ENCODE results near the gene ATG10. TPM values are rescaled to one million over a fixed set of nuclear protein-coding genes. Genes with fewer than 3 reads are reported as not detected.

Gene ATG10
- total and polyA plus RNA-seq, 2 of the 8 experiments (the other 6 are each of a cell fraction or from before 2014, with no cell fraction given), result 3.7 to 8.8 TPM

DNA sequence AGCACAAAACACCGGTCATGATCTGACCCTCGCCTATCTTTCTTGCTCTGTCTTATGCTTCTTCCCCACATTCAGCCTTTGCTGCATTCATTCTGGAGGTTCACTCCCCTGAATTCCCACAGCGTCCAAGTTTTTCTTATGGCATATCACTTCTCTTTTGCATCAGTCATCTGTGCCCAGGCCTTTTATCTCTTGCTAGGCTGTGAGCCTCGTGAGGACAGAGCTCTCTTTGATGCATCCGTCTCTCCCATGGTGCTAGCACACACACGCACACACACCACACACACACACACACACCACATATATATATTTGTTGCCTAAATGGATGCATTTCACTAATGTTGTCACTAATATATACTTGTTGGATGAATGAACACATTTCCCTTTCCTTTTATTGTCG is 45.8 kb upstream of the ATG10 start (continued):
- TF ChIP-seq, protein P1, sequence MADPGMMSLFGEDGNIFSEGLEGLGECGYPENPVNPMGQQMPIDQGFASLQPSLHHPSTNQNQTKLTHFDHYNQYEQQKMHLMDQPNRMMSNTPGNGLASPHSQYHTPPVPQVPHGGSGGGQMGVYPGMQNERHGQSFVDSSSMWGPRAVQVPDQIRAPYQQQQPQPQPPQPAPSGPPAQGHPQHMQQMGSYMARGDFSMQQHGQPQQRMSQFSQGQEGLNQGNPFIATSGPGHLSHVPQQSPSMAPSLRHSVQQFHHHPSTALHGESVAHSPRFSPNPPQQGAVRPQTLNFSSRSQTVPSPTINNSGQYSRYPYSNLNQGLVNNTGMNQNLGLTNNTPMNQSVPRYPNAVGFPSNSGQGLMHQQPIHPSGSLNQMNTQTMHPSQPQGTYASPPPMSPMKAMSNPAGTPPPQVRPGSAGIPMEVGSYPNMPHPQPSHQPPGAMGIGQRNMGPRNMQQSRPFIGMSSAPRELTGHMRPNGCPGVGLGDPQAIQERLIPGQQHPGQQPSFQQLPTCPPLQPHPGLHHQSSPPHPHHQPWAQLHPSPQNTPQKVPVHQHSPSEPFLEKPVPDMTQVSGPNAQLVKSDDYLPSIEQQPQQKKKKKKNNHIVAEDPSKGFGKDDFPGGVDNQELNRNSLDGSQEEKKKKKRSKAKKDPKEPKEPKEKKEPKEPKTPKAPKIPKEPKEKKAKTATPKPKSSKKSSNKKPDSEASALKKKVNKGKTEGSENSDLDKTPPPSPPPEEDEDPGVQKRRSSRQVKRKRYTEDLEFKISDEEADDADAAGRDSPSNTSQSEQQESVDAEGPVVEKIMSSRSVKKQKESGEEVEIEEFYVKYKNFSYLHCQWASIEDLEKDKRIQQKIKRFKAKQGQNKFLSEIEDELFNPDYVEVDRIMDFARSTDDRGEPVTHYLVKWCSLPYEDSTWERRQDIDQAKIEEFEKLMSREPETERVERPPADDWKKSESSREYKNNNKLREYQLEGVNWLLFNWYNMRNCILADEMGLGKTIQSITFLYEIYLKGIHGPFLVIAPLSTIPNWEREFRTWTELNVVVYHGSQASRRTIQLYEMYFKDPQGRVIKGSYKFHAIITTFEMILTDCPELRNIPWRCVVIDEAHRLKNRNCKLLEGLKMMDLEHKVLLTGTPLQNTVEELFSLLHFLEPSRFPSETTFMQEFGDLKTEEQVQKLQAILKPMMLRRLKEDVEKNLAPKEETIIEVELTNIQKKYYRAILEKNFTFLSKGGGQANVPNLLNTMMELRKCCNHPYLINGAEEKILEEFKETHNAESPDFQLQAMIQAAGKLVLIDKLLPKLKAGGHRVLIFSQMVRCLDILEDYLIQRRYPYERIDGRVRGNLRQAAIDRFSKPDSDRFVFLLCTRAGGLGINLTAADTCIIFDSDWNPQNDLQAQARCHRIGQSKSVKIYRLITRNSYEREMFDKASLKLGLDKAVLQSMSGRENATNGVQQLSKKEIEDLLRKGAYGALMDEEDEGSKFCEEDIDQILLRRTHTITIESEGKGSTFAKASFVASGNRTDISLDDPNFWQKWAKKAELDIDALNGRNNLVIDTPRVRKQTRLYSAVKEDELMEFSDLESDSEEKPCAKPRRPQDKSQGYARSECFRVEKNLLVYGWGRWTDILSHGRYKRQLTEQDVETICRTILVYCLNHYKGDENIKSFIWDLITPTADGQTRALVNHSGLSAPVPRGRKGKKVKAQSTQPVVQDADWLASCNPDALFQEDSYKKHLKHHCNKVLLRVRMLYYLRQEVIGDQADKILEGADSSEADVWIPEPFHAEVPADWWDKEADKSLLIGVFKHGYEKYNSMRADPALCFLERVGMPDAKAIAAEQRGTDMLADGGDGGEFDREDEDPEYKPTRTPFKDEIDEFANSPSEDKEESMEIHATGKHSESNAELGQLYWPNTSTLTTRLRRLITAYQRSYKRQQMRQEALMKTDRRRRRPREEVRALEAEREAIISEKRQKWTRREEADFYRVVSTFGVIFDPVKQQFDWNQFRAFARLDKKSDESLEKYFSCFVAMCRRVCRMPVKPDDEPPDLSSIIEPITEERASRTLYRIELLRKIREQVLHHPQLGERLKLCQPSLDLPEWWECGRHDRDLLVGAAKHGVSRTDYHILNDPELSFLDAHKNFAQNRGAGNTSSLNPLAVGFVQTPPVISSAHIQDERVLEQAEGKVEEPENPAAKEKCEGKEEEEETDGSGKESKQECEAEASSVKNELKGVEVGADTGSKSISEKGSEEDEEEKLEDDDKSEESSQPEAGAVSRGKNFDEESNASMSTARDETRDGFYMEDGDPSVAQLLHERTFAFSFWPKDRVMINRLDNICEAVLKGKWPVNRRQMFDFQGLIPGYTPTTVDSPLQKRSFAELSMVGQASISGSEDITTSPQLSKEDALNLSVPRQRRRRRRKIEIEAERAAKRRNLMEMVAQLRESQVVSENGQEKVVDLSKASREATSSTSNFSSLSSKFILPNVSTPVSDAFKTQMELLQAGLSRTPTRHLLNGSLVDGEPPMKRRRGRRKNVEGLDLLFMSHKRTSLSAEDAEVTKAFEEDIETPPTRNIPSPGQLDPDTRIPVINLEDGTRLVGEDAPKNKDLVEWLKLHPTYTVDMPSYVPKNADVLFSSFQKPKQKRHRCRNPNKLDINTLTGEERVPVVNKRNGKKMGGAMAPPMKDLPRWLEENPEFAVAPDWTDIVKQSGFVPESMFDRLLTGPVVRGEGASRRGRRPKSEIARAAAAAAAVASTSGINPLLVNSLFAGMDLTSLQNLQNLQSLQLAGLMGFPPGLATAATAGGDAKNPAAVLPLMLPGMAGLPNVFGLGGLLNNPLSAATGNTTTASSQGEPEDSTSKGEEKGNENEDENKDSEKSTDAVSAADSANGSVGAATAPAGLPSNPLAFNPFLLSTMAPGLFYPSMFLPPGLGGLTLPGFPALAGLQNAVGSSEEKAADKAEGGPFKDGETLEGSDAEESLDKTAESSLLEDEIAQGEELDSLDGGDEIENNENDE (IDR thresholded peaks at IDR 0.05; ENCODE audit: insufficient replicate concordance, low read length), result no peak
- TF ChIP-seq TAF7 (optimal IDR thresholded peaks at IDR 0.05; ENCODE audit: borderline replicate concordance, low read depth, low read length), result no peak

Data from H1 (cell line).